ENCODE data around the gene ITGB3BP. TPM values are rescaled to one million over a fixed set of nuclear protein-coding genes. Genes with fewer than 3 reads are reported as not detected.

Gene ITGB3BP
- total and polyA plus RNA-seq, 2 of the 8 experiments (the other 6 are each of a cell fraction or from before 2014, with no cell fraction given): 17.6 to 49.1 TPM

DNA sequence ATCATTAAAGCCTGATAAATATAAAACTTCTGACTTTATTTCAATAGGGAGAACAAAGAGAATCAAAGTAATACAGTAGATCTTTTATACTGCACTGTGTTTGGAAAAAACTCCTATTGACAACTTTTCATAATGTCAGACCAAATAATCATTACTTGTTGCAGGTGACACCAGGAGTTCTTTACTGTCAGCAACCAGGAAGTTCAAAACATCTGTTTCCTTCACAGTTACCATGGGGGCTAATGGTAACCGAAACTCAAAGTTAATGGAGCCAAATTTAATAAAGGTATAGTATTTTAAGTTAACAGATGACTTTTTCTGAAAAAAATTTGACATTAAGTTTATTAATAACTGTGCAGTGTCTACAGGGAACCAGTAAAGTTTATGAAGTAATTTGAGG, 10.9 kb upstream of the ITGB3BP start:
- H3K4me2 ChIP-seq (ENCODE audit: insufficient read depth in 1 of 2, low read depth in 2 of 2, low read length in 2 of 2): no peak overlapping the region
- H2BK20ac ChIP-seq (ENCODE audit: low read length): no peak overlapping the region
- H2BK5ac ChIP-seq (ENCODE audit: low read depth, low read length): no peak overlapping the region
- no peak overlapping the region for H3K14ac ChIP-seq (ENCODE audit: insufficient read length)
- H3K9ac ChIP-seq (replicated peaks in 1 of 4; ENCODE audit: extremely low read depth in 1 of 4, low read depth in 3 of 4, low read length in 3 of 4): no peak overlapping the region
- no peak overlapping the region for H3K27ac ChIP-seq (ENCODE audit: low read depth, low read length)
- DNase-seq (ENCODE audit: low read depth in 1 of 2, low spot score in 2 of 2) (no peak), FAIRE-seq (no peak)
- no peak overlapping the region for H2BK12ac ChIP-seq (ENCODE audit: low read depth, low read length)
- no peak overlapping the region for H3K4ac ChIP-seq (replicated peaks; ENCODE audit: insufficient read length, low read depth, low read length)
- CTCF ChIA-PET (ENCODE audit: partially characterized antibody): no interaction called here
- no peak overlapping the region for H2AK5ac ChIP-seq (ENCODE audit: low read depth, low read length)
- H3K23me2 ChIP-seq (ENCODE audit: low read depth, low read length): no peaks in the 10 kb centered on the region
- H4K91ac ChIP-seq (replicated peaks; ENCODE audit: insufficient read length, low read length): no peak overlapping the region
- no peaks in the 10 kb centered on the region for H3K79me2 ChIP-seq (ENCODE audit: control insufficient read depth in 1 of 2, insufficient read depth in 2 of 2, low read length in 2 of 2)
- H2AFZ ChIP-seq (ENCODE audit: low read length): no peak overlapping the region
- no peak overlapping the region for H2BK15ac ChIP-seq (ENCODE audit: low read length)
- no peak for TF ChIP-seq SIN3A (conservative IDR thresholded peaks at IDR 0.05 in 1 of 2, IDR thresholded peaks at IDR 0.05 in 1 of 2; ENCODE audit: low read depth in 1 of 2, low read length in 2 of 2)
- TF ChIP-seq TAF1 (IDR thresholded peaks at IDR 0.05; ENCODE audit: low read depth, low read length): no peak
- no peak for TF ChIP-seq POLR2AphosphoS5 (IDR thresholded peaks at IDR 0.05; ENCODE audit: low read depth, low read length)
- no peak for TF ChIP-seq BRCA1 (IDR thresholded peaks at IDR 0.05; ENCODE audit: low read depth, low read length)
- TF ChIP-seq SIX5 (IDR thresholded peaks at IDR 0.05; ENCODE audit: low read depth, low read length): no peak
- TF ChIP-seq NRF1 (IDR thresholded peaks at IDR 0.05; ENCODE audit: low read depth, low read length): no peak
- no peak for TF ChIP-seq CTBP2 (IDR thresholded peaks at IDR 0.05; ENCODE audit: borderline replicate concordance, insufficient read depth, insufficient read length, low read length)
- no peaks in the 10 kb centered on the region for H4K20me1 ChIP-seq (replicated peaks in 1 of 2; ENCODE audit: control insufficient read depth in 1 of 2, insufficient read depth in 2 of 2, low read length in 2 of 2)
- H3K56ac ChIP-seq (replicated peaks; ENCODE audit: insufficient read length, low read depth, low read length): no peak overlapping the region
- H3K18ac ChIP-seq (ENCODE audit: extremely low read depth, low read length): no peak overlapping the region
- H3K4me3 ChIP-seq (ENCODE audit: extremely low read depth in 1 of 4, insufficient read depth in 2 of 4, low read depth in 3 of 4, low read length in 4 of 4): no peak overlapping the region
- H4K5ac ChIP-seq (ENCODE audit: insufficient read length, low read depth, low read length): no peak overlapping the region
- WGBS, 2 experiments (ENCODE audit: extremely low coverage in 1 of 2, insufficient coverage in 1 of 2, insufficient read length in 1 of 2, insufficient replicate concordance in 2 of 2, low coverage in 1 of 2, low lambda C conversion rate in 2 of 2, missing lambda C conversion rate in 1 of 2): 90% methylated on average over 1 of the region's 1 CpG; no CpG with 5 or more reads in 1 of the 2 experiments
- H3K79me1 ChIP-seq (ENCODE audit: low read depth, low read length): no peaks in the 10 kb centered on the region
- POLR2A ChIA-PET (ENCODE audit: partially characterized antibody): no interaction called here
- no peak overlapping the region for H2BK120ac ChIP-seq (replicated peaks; ENCODE audit: low read depth, low read length)
- no peaks in the 10 kb centered on the region for H3K27me3 ChIP-seq (replicated peaks in 1 of 4; ENCODE audit: control insufficient read depth in 3 of 4, extremely low read depth in 1 of 4, insufficient read depth in 3 of 4, low read length in 3 of 4)
- H3K23ac ChIP-seq (ENCODE audit: insufficient read length): no peak overlapping the region
- H3K9me3 ChIP-seq (ENCODE audit: insufficient read depth in 2 of 2, low read depth in 1 of 2, low read length in 1 of 2): no peaks in the 10 kb centered on the region
- peaks cover 0 to 4% (median 1%) of the 10 kb centered on the region in 4 experiments; a peak in 2 of 7 replicates for H3K4me1 ChIP-seq (replicated peaks in 1 of 4; ENCODE audit: control insufficient read depth in 3 of 4, insufficient read depth in 4 of 4, low read length in 3 of 4)
- H4K8ac ChIP-seq (ENCODE audit: extremely low read depth, insufficient read depth, low read length): no peak overlapping the region
- no peaks in the 10 kb centered on the region for H3K36me3 ChIP-seq (ENCODE audit: control insufficient read depth in 2 of 4, insufficient read depth in 4 of 4, low read length in 3 of 4)

All from H1 (cell line).